H9 (cell line): ENCODE measurements around the gene KRTAP22-1. TPM values are rescaled to one million over a fixed set of nuclear protein-coding genes. Genes with fewer than 3 reads are reported as not detected.

Source experiments
- DNase-seq: peaks from one replicate; pipeline ENCODE4 v3.0.0-alpha.2; 2017
- H2AFZ ChIP-seq: one replicate; pipeline ENCODE4 v1.6.1; 2013; ENCODE audit warnings: mild to moderate bottlenecking, low read length, control low read depth, moderate library complexity
- H2AK5ac ChIP-seq: 2 replicates; pipeline ENCODE4 v1.6.1; 2013; ENCODE audit warnings: low read length, control low read depth, mixed read lengths; ENCODE audit not compliant: insufficient read length
- H2BK120ac ChIP-seq: one replicate; pipeline ENCODE4 v1.6.1; 2013; ENCODE audit warnings: low read depth, mild to moderate bottlenecking, low read length, control low read depth, inconsistent platforms; ENCODE audit not compliant: poor library complexity, severe bottlenecking
- H2BK12ac ChIP-seq: 2 replicates; pipeline ENCODE4 v1.6.1; 2013; ENCODE audit warnings: low read length, control low read depth, mixed read lengths, low read depth; ENCODE audit not compliant: insufficient read length
- H2BK15ac ChIP-seq: 2 replicates; pipeline ENCODE4 v1.6.1; 2013; ENCODE audit warnings: low read depth, low read length, control low read depth
- H2BK20ac ChIP-seq: one replicate; pipeline ENCODE4 v1.6.1; 2013; ENCODE audit warnings: low read depth, mild to moderate bottlenecking, low read length, control low read depth, inconsistent platforms; ENCODE audit not compliant: poor library complexity, severe bottlenecking
- H2BK5ac ChIP-seq: 2 replicates; pipeline ENCODE4 v1.6.1; 2013; ENCODE audit warnings: low read length, control low read depth, mixed read lengths; ENCODE audit not compliant: insufficient read length
- H3K14ac ChIP-seq: 2 replicates; pipeline ENCODE4 v1.6.1; 2013; ENCODE audit warnings: low read length, control low read depth; ENCODE audit not compliant: insufficient read depth
- H3K18ac ChIP-seq: 2 replicates; pipeline ENCODE4 v1.6.1; 2013; ENCODE audit warnings: low read depth, mild to moderate bottlenecking, mixed read lengths, low read length, control low read depth; ENCODE audit not compliant: insufficient read length
- H3K23ac ChIP-seq: 2 replicates; pipeline ENCODE4 v1.6.1; 2013; ENCODE audit warnings: low read length, control low read depth, mixed read lengths, low read depth; ENCODE audit not compliant: insufficient read length
- H3K23me2 ChIP-seq: 2 replicates; pipeline ENCODE4 v1.6.1; 2013; ENCODE audit warnings: low read depth, mild to moderate bottlenecking, mixed read lengths, low read length, control low read depth; ENCODE audit not compliant: insufficient read length, poor library complexity, severe bottlenecking
- H3K27ac ChIP-seq: 2 replicates; pipeline ENCODE4 v1.5.1; 2013; ENCODE audit warnings: low read length, control low read depth, mixed read lengths, low read depth; ENCODE audit not compliant: insufficient read length
- H3K27me3 ChIP-seq: 2 replicates; pipeline ENCODE4 v1.6.1; 2013; ENCODE audit warnings: low read length, control low read depth, inconsistent platforms; ENCODE audit not compliant: insufficient read depth
- H3K4ac ChIP-seq: 2 replicates; pipeline ENCODE4 v1.6.1; 2013; ENCODE audit warnings: low read depth, mild to moderate bottlenecking, control low read depth, inconsistent platforms, low read length, moderate library complexity
- H3K4me1 ChIP-seq: 2 replicates; pipeline ENCODE4 v1.6.1; 2013; ENCODE audit warnings: low read length, control low read depth, inconsistent platforms; ENCODE audit not compliant: insufficient read depth
- H3K4me2 ChIP-seq: 2 replicates; pipeline ENCODE4 v1.6.1; 2013; ENCODE audit warnings: low read length, control low read depth, mixed read lengths; ENCODE audit not compliant: insufficient read length, insufficient read depth
- H3K56ac ChIP-seq: 2 replicates; pipeline ENCODE4 v1.6.1; 2013; ENCODE audit warnings: low read depth, mild to moderate bottlenecking, mixed read lengths, low read length, control low read depth; ENCODE audit not compliant: insufficient read length
- H3K79me1 ChIP-seq: 2 replicates; pipeline ENCODE4 v1.6.1; 2013; ENCODE audit warnings: low read depth, mild to moderate bottlenecking, moderate library complexity, low read length, control low read depth, inconsistent platforms; ENCODE audit not compliant: insufficient read depth, poor library complexity, severe bottlenecking
- H3K79me2 ChIP-seq: 2 replicates; pipeline ENCODE4 v1.6.1; 2013; ENCODE audit warnings: low read length, control low read depth, inconsistent platforms; ENCODE audit not compliant: insufficient read depth
- H3K9ac ChIP-seq: 2 replicates; pipeline ENCODE4 v1.6.1; 2013; ENCODE audit warnings: low read length, control low read depth, mixed read lengths; ENCODE audit not compliant: insufficient read length; ENCODE audit errors: extremely low read depth
- H3K9me3 ChIP-seq: one replicate; pipeline ENCODE4 v1.6.1; 2013; ENCODE audit warnings: low read depth, low read length, inconsistent platforms; ENCODE audit not compliant: control insufficient read depth
- H3T11ph ChIP-seq: one replicate; pipeline ENCODE4 v1.6.1; 2013; ENCODE audit warnings: mild to moderate bottlenecking, low read length, control low read depth, inconsistent platforms
- H4K20me1 ChIP-seq: one replicate; pipeline ENCODE4 v1.6.1; 2013; ENCODE audit not compliant: control insufficient read depth, insufficient read length, insufficient read depth
- H4K5ac ChIP-seq: 2 replicates; pipeline ENCODE4 v1.6.1; 2013; ENCODE audit warnings: low read depth, mild to moderate bottlenecking, mixed read lengths, low read length, control low read depth; ENCODE audit not compliant: insufficient read length
- H4K8ac ChIP-seq: replicated peaks from 2 replicates; pipeline ENCODE4 v1.6.1; 2013; ENCODE audit warnings: low read length, control low read depth, mixed read lengths, low read depth; ENCODE audit not compliant: insufficient read length
- H4K91ac ChIP-seq: 2 replicates; pipeline ENCODE4 v1.6.1; 2013; ENCODE audit warnings: low read depth, mild to moderate bottlenecking, moderate library complexity, mixed read lengths, low read length, control low read depth; ENCODE audit not compliant: insufficient read length
- H3K27ac Mint-ChIP-seq, 3 experiments: 2 replicates in 2 of 3; 3 replicates in 1 of 3; pipeline ENCODE4 v1.8.0; 2020 to 2021; ENCODE audit warnings: mixed read lengths in 3 of 3, mild to moderate bottlenecking in 1 of 3, moderate library complexity in 1 of 3
- H3K27me3 Mint-ChIP-seq: 2 replicates; pipeline ENCODE4 v1.8.0; 2021; ENCODE audit warnings: low read depth, mild to moderate bottlenecking, moderate library complexity, mixed read lengths
- H3K36me3 Mint-ChIP-seq, 3 experiments: 2 replicates in 2 of 3; 3 replicates in 1 of 3; pipeline ENCODE4 v1.8.0; 2020 to 2021; ENCODE audit warnings: low read depth in 3 of 3, mixed read lengths in 3 of 3; ENCODE audit not compliant: insufficient read depth in 1 of 3
- H3K4me1 Mint-ChIP-seq, 2 experiments: 2 replicates each; pipeline ENCODE4 v1.8.0; 2020; ENCODE audit warnings: mixed read lengths in 2 of 2
- H3K4me3 Mint-ChIP-seq, 2 experiments: 2 replicates in 1 of 2; 3 replicates in 1 of 2; pipeline ENCODE4 v1.8.0; 2020 to 2021; ENCODE audit warnings: mild to moderate bottlenecking in 2 of 2, mixed read lengths in 2 of 2, moderate library complexity in 1 of 2
- H3K9me3 Mint-ChIP-seq, 2 experiments: 2 replicates in 1 of 2; 3 replicates in 1 of 2; pipeline ENCODE4 v1.8.0; 2020; ENCODE audit warnings: mild to moderate bottlenecking in 2 of 2, mixed read lengths in 2 of 2, moderate library complexity in 1 of 2
- CTCF ChIP-seq: fragments of 200-600 bp; sonication (generic); conservative IDR thresholded peaks from 3 replicates; pipeline ENCODE4 v1.8.0; 2021; ENCODE audit warnings: antibody characterized with exemption, mild to moderate bottlenecking
- WGBS: extraction: QIAGEN DNeasy Blood & Tissue Kit; methylation state at CpG from one replicate; pipeline ENCODE4 v1.1.7; 2013; ENCODE audit warnings: missing lambda C conversion rate, low lambda C conversion rate, mixed read lengths; ENCODE audit not compliant: insufficient read length; ENCODE audit errors: extremely low coverage; 5-methylcytosine and 5-hydroxymethylcytosine counted together
- total RNA-seq: library from RNA; stranded (reverse); gene quantifications from 2 replicates; pipeline ENCODE4 v1.2.1, GENCODE V29; 2021

The KRTAP22-1 gene
- total RNA-seq, 1 experiment from 2014 or later, result not detected

GRCh38 chr21:30625449-30626165 lies 24.7 kb downstream of the KRTAP22-1 start:
- H3K18ac ChIP-seq, result no peak overlapping the region
- H3K23me2 ChIP-seq, result no peaks in the 10 kb centered on the region
- H3K9me3 ChIP-seq, result no peaks in the 10 kb centered on the region
- no peak overlapping the region for H4K8ac ChIP-seq
- Mint-ChIP-seq H3K9me3 (peaks cover 13 to 42% of the 10 kb centered on the region in 2 experiments), H3K27ac (no peak overlapping the region), H3K4me3 (no peak overlapping the region), H3K27me3 (peaks cover 2% of the 10 kb centered on the region), H3K4me1 (no peaks in the 10 kb centered on the region), H3K36me3 (peaks cover 6 to 22% (median 16%) of the 10 kb centered on the region in 3 experiments)
- H3K27me3 ChIP-seq, result no peaks in the 10 kb centered on the region
- no peak overlapping the region for H4K91ac ChIP-seq
- H2AFZ ChIP-seq, result no peak overlapping the region
- H3K56ac ChIP-seq, result no peak overlapping the region
- H2BK15ac ChIP-seq, result no peak overlapping the region
- H3K4me1 ChIP-seq, result 0 out of 2 replicates have a peak, but pooled peaks cover 3% of the 10 kb centered on the region
- no peaks in the 10 kb centered on the region for H3K79me1 ChIP-seq
- H3T11ph ChIP-seq, result no peak overlapping the region
- H2BK20ac ChIP-seq, result no peak overlapping the region
- no peak for DNase-seq
- no peak overlapping the region for H3K4ac ChIP-seq
- H2BK12ac ChIP-seq, result no peak overlapping the region
- no peaks in the 10 kb centered on the region for H3K79me2 ChIP-seq
- H4K5ac ChIP-seq, result no peak overlapping the region
- H3K14ac ChIP-seq, result no peak overlapping the region
- WGBS, result no CpG with 5 or more reads among the region's 4 CpGs
- H3K4me2 ChIP-seq, result no peak overlapping the region
- H3K27ac ChIP-seq, result no peak overlapping the region
- no peak for TF ChIP-seq CTCF
- H3K23ac ChIP-seq, result no peak overlapping the region
- H2BK5ac ChIP-seq, result no peak overlapping the region
- H2AK5ac ChIP-seq, result no peak overlapping the region
- H3K9ac ChIP-seq, result no peak overlapping the region
- no peak overlapping the region for H2BK120ac ChIP-seq
- H4K20me1 ChIP-seq, result no peaks in the 10 kb centered on the region
